Measurements from ENCODE around the gene UGDH.

UGDH gene

GRCh38 chr4:39452153-39452859 is 74.9 kb downstream of the UGDH start:
- no peaks in the 10 kb centered on the region for H3K9me2 ChIP-seq (replicated peaks; ENCODE audit: insufficient read depth, low read length)
- H3K79me2 ChIP-seq (ENCODE audit: low read length) = peaks cover 21% of the 10 kb centered on the region
- peaks cover 16% of the 10 kb centered on the region for H4K20me1 ChIP-seq (ENCODE audit: insufficient read depth, low read length)
- no peak overlapping the region for H3K4me2 ChIP-seq (ENCODE audit: low read depth, low read length)
- peaks cover 25% of the 10 kb centered on the region for H3K36me3 ChIP-seq (replicated peaks; ENCODE audit: insufficient read depth, low read length)
- H3K9ac ChIP-seq (ENCODE audit: low read length) = no peak overlapping the region
- no peaks in the 10 kb centered on the region for H3K9me3 ChIP-seq (replicated peaks; ENCODE audit: insufficient read depth, low read length)
- H3K27me3 ChIP-seq (replicated peaks; ENCODE audit: insufficient read depth, low read length) = no peaks in the 10 kb centered on the region
- DNase-seq = no peak
- TF ChIP-seq EZH2phosphoT487 (IDR thresholded peaks at IDR 0.05; ENCODE audit: low read length) = no peak
- TF ChIP-seq EZH2 (optimal IDR thresholded peaks at IDR 0.05; ENCODE audit: low read depth, low read length) = no peak
- no peak for TF ChIP-seq CTCF (IDR thresholded peaks at IDR 0.05; ENCODE audit: low read length)
- H2AFZ ChIP-seq (ENCODE audit: low read length) = no peak overlapping the region
- H3K4me1 ChIP-seq (ENCODE audit: low read length) = peaks cover 7% of the 10 kb centered on the region; the same call in 1 of the 2 replicates
- H3K27ac ChIP-seq (ENCODE audit: low read length) = no peak overlapping the region
- H3K4me3 ChIP-seq (ENCODE audit: low read length) = no peak overlapping the region
- H3F3A ChIP-seq (ENCODE audit: insufficient read depth, low read length) = peaks cover 38% of the 10 kb centered on the region

GRCh38 chr4:39451423-39452023 is 75.7 kb downstream of the UGDH start:
- Histone ChIP-seq H3K9ac (ENCODE audit: low read length) (no peak overlapping the region), H4K20me1 (ENCODE audit: insufficient read depth, low read length) (peaks cover 9% of the 10 kb centered on the region), H3K4me1 (ENCODE audit: low read length) (0 out of 2 replicates have a peak, but pooled peaks cover under 1% of the 10 kb centered on the region), H3K9me3 (replicated peaks; ENCODE audit: insufficient read depth, low read length) (no peaks in the 10 kb centered on the region), H3K27me3 (replicated peaks; ENCODE audit: insufficient read depth, low read length) (no peaks in the 10 kb centered on the region), H3K27ac (ENCODE audit: low read length) (no peak overlapping the region), H3K4me2 (ENCODE audit: low read depth, low read length) (no peak overlapping the region), H2AFZ (ENCODE audit: low read length) (no peak overlapping the region), H3K9me2 (replicated peaks; ENCODE audit: insufficient read depth, low read length) (no peaks in the 10 kb centered on the region), H3K36me3 (replicated peaks; ENCODE audit: insufficient read depth, low read length) (peaks cover 19% of the 10 kb centered on the region), H3K4me3 (ENCODE audit: low read length) (no peak overlapping the region), H3F3A (ENCODE audit: insufficient read depth, low read length) (peaks cover 38% of the 10 kb centered on the region), H3K79me2 (ENCODE audit: low read length) (peaks cover 13% of the 10 kb centered on the region)
- no peak for DNase-seq
- TF ChIP-seq CTCF (IDR thresholded peaks at IDR 0.05; ENCODE audit: low read length) = no peak
- TF ChIP-seq EZH2 (optimal IDR thresholded peaks at IDR 0.05; ENCODE audit: low read depth, low read length) = no peak
- no peak for TF ChIP-seq EZH2phosphoT487 (IDR thresholded peaks at IDR 0.05; ENCODE audit: low read length)

- H3F3A ChIP-seq (ENCODE audit: insufficient read depth, low read length) = peaks cover 34% of the 10 kb centered on the region
- no peaks in the 10 kb centered on the region for H3K9me3 ChIP-seq (replicated peaks; ENCODE audit: insufficient read depth, low read length)
- H4K20me1 ChIP-seq (ENCODE audit: insufficient read depth, low read length) = peaks cover 3% of the 10 kb centered on the region; the same call in 1 of the 2 replicates
- no peak for DNase-seq
- no peak overlapping the region for H3K27ac ChIP-seq (ENCODE audit: low read length)
- TF ChIP-seq EZH2phosphoT487 (IDR thresholded peaks at IDR 0.05; ENCODE audit: low read length) = no peak
- TF ChIP-seq CTCF (IDR thresholded peaks at IDR 0.05; ENCODE audit: low read length) = no peak
- TF ChIP-seq EZH2 (optimal IDR thresholded peaks at IDR 0.05; ENCODE audit: low read depth, low read length) = no peak
- H3K27me3 ChIP-seq (replicated peaks; ENCODE audit: insufficient read depth, low read length) = no peaks in the 10 kb centered on the region
- no peak overlapping the region for H3K4me3 ChIP-seq (ENCODE audit: low read length)
- no peak overlapping the region for H2AFZ ChIP-seq (ENCODE audit: low read length)
- H3K4me1 ChIP-seq (ENCODE audit: low read length) = no peaks in the 10 kb centered on the region
- no peak overlapping the region for H3K9ac ChIP-seq (ENCODE audit: low read length)
- H3K36me3 ChIP-seq (replicated peaks; ENCODE audit: insufficient read depth, low read length) = peaks cover 14% of the 10 kb centered on the region
- no peak overlapping the region for H3K4me2 ChIP-seq (ENCODE audit: low read depth, low read length)
- no peaks in the 10 kb centered on the region for H3K9me2 ChIP-seq (replicated peaks; ENCODE audit: insufficient read depth, low read length)
- H3K79me2 ChIP-seq (ENCODE audit: low read length) = peaks cover 4% of the 10 kb centered on the region
Measured at GRCh38 chr4:39450618-39451017, 76.6 kb downstream of the UGDH start.
